ENCODE results near the gene CNTNAP5.

The CNTNAP5 gene

GRCh38 chr2:124570872-124571271 is 545.8 kb downstream of the CNTNAP5 start:
- no peak for DNase-seq

- DNase-seq, result no peak
Measured at GRCh38 chr2:124571836-124572235, 546.7 kb downstream of the CNTNAP5 start.

- DNase-seq, result no peak
Measured at GRCh38 chr2:124572934-124573634, 548.0 kb downstream of the CNTNAP5 start.

GRCh38 chr2:124575497-124575896 is 550.4 kb downstream of the CNTNAP5 start:
- no peak for DNase-seq

GRCh38 chr2:124580263-124580662 is 555.2 kb downstream of the CNTNAP5 start:
- no peak for DNase-seq

- DNase-seq, result no peak
Measured at GRCh38 chr2:124582387-124582786, 557.3 kb downstream of the CNTNAP5 start.

- no peak for DNase-seq
Measured at GRCh38 chr2:124584615-124585014, 559.5 kb downstream of the CNTNAP5 start.

GRCh38 chr2:124585277-124585676 is 560.2 kb downstream of the CNTNAP5 start:
- no peak for DNase-seq

GRCh38 chr2:124586210-124586609 is 561.1 kb downstream of the CNTNAP5 start:
- no peak for DNase-seq

- no peak for DNase-seq
Measured at GRCh38 chr2:124586835-124587234, 561.7 kb downstream of the CNTNAP5 start.

GRCh38 chr2:124589971-124590370 is 564.9 kb downstream of the CNTNAP5 start:
- no peak for DNase-seq

GRCh38 chr2:124602759-124603158 is 577.7 kb downstream of the CNTNAP5 start:
- DNase-seq, result no peak

GRCh38 chr2:124604940-124605339 is 579.9 kb downstream of the CNTNAP5 start:
- DNase-seq, result no peak

- no peak for DNase-seq
Measured at GRCh38 chr2:124607679-124608078, 582.6 kb downstream of the CNTNAP5 start.

GRCh38 chr2:124609667-124610066 is 584.6 kb downstream of the CNTNAP5 start:
- DNase-seq, result no peak

- no peak for DNase-seq
Measured at GRCh38 chr2:124610141-124610540, 585.1 kb downstream of the CNTNAP5 start.

- no peak for DNase-seq
Measured at GRCh38 chr2:124610866-124611265, 585.8 kb downstream of the CNTNAP5 start.

- no peak for DNase-seq
Measured at GRCh38 chr2:124623560-124623959, 598.5 kb downstream of the CNTNAP5 start.

- no peak for DNase-seq
Measured at GRCh38 chr2:124625561-124625960, 600.5 kb downstream of the CNTNAP5 start.

GRCh38 chr2:124626993-124627392 is 601.9 kb downstream of the CNTNAP5 start:
- no peak for DNase-seq

- no peak for DNase-seq
Measured at GRCh38 chr2:124633812-124634211, 608.7 kb downstream of the CNTNAP5 start.

- no peak for DNase-seq
Measured at GRCh38 chr2:124639524-124639923, 614.4 kb downstream of the CNTNAP5 start.

- no peak for DNase-seq
Measured at GRCh38 chr2:124640221-124640750, 615.2 kb downstream of the CNTNAP5 start.

GRCh38 chr2:124646166-124646815 is 621.2 kb downstream of the CNTNAP5 start:
- no peak for DNase-seq

Measured in NCI-H526 treated with DMSO at 0.1 percent for 48 hours (cell line).